ACC112 (cell line): ENCODE measurements around the gene LRRC52.

ENCODE experiments used
- H2AFZ ChIP-seq: fragments of 200-600 bp; sonication (generic); one replicate; pipeline ENCODE4 v1.6.0; 2017; ENCODE audit warnings: antibody characterized with exemption, low read length; ENCODE audit not compliant: unreplicated experiment
- H3K27ac ChIP-seq: fragments of 200-600 bp; sonication (generic); 2 replicates; pipeline ENCODE4 v1.5.1; 2014; ENCODE audit warnings: low read depth, mild to moderate bottlenecking, antibody characterized with exemption, low read length, moderate library complexity
- H3K27me3 ChIP-seq: fragments of 200-600 bp; sonication (generic); 2 replicates; pipeline ENCODE4 v1.6.1; 2014; ENCODE audit warnings: mild to moderate bottlenecking, antibody characterized with exemption, low read length, moderate library complexity, mixed read lengths; ENCODE audit not compliant: insufficient read depth
- H3K36me3 ChIP-seq: fragments of 200-600 bp; sonication (generic); 2 replicates; pipeline ENCODE4 v1.6.1; 2016; ENCODE audit warnings: mild to moderate bottlenecking, antibody characterized with exemption, low read length, moderate library complexity, mixed read lengths; ENCODE audit not compliant: insufficient read depth
- H3K4me1 ChIP-seq: fragments of 200-600 bp; sonication (generic); one replicate; pipeline ENCODE4 v1.6.1; 2016; ENCODE audit warnings: low read length, mixed read lengths; ENCODE audit not compliant: insufficient read depth, unreplicated experiment, control insufficient read depth
- H3K4me3 ChIP-seq: fragments of 200-600 bp; sonication (generic); 2 replicates; pipeline ENCODE4 v1.5.1; 2014; ENCODE audit warnings: mild to moderate bottlenecking, low read depth, low read length
- H3K79me2 ChIP-seq: fragments of 200-600 bp; sonication (generic); one replicate; pipeline ENCODE4 v1.6.0; 2016; ENCODE audit warnings: low read length; ENCODE audit not compliant: control insufficient read depth, unreplicated experiment, insufficient read depth

Gene LRRC52

DNA sequence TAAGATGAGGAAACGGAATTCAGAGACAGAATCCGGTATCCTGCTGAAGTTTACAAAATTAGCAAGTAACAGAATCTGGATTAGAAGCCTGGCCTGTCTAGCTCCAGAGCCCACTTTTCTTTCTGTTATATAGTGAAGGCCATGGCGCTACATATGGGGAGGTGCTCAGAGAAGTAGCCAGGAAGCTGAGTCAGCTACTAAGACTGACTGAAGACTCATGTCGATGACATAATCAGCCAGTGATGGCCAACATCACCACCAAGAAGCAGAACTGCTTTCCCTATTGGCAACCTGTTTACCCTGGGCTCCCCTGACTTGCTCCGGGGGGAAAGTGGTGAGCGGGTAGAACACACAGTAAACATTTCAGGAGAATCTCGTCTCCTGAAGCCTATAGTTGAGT lies 18.8 kb downstream of the LRRC52 start:
- no peaks in the 10 kb centered on the region for H3K4me1 ChIP-seq
- H2AFZ ChIP-seq, result no peak overlapping the region
- no peak overlapping the region for H3K4me3 ChIP-seq
- no peak overlapping the region for H3K27ac ChIP-seq
- no peaks in the 10 kb centered on the region for H3K79me2 ChIP-seq
- H3K36me3 ChIP-seq, result no peaks in the 10 kb centered on the region
- H3K27me3 ChIP-seq, result peaks cover 59% of the 10 kb centered on the region

DNA sequence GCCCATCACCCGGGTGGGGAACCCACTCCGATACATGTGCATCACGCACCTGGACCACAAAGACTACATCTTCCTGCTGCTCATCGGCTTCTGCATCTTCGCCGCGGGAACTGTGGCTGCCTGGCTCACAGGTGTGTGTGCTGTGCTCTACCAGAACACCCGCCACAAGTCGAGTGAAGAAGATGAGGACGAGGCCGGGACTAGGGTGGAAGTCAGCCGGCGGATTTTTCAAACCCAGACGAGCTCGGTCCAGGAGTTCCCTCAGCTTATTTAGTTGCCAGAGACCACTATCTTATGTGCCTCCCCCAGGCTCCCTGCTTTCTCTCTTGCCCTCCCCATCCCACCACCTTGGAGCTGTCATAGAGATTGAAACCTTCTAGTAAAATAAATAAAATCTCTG lies 19.8 kb downstream of the LRRC52 start:
- Histone ChIP-seq H3K4me1 (no peaks in the 10 kb centered on the region), H3K27ac (no peak overlapping the region), H3K27me3 (peaks cover 69% of the 10 kb centered on the region), H3K4me3 (no peak overlapping the region), H2AFZ (no peak overlapping the region), H3K79me2 (no peaks in the 10 kb centered on the region), H3K36me3 (no peaks in the 10 kb centered on the region)

DNA sequence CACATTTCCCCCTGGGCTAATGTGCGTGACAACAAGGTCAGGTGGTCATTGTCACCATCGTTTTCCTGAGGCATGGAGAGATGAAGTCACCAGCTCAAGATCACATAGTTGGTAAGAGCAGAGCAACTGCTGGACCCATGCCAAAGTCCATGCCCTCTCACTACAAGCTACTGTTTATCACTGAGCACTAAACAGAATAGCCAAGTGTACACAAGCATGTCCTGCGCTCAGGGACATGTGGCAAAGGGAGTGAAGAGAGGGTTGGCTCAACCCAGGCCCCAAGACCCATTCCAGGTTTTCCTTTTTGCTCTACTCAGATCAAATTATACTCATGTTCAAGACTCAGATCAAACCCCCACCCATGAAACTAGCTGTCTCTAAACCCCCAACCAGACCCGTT lies 20.8 kb downstream of the LRRC52 start:
- Histone ChIP-seq H3K79me2 (no peaks in the 10 kb centered on the region), H2AFZ (no peak overlapping the region), H3K4me3 (no peak overlapping the region), H3K27ac (no peak overlapping the region), H3K4me1 (no peaks in the 10 kb centered on the region), H3K27me3 (peaks cover 68% of the 10 kb centered on the region), H3K36me3 (no peaks in the 10 kb centered on the region)

DNA sequence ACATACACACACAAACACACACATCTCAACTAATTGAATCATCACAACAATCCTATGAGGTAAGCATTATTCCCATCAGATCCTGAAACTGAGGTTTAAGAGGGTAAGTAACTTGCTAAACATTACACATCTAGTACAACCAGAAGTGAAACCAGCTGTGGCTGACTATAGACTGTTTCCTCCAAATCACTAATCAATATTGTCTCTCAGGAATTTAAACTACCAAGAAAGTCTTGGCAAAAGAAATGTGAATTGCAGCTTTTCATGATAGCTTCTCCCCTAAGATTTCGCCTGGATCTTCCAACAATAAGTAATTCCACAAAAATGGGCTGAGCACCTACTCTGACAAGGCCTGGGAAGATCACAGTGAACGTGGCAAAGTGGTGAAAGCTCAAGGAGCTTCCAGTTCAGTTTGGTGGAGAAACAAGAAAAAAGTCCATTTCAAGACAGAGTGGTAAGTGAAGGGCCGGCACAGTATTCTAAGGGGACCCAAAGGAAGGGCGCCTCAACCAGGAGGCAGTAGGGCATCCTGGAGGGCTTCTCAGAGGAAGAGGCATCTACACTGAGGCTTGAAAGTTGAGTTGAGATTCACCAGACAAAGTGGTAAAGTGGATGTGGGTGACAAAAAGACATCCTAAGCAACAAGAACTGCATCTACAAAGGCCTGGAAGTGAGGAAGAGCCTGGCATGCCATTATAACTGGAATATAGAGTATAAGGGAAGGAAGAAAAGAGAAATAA lies 22.1 kb downstream of the LRRC52 start:
- no peak overlapping the region for H3K27ac ChIP-seq
- H3K36me3 ChIP-seq, result no peaks in the 10 kb centered on the region
- H3K79me2 ChIP-seq, result no peaks in the 10 kb centered on the region
- no peak overlapping the region for H3K4me3 ChIP-seq
- H3K4me1 ChIP-seq, result no peaks in the 10 kb centered on the region
- no peak overlapping the region for H2AFZ ChIP-seq
- peaks cover 69% of the 10 kb centered on the region for H3K27me3 ChIP-seq

DNA sequence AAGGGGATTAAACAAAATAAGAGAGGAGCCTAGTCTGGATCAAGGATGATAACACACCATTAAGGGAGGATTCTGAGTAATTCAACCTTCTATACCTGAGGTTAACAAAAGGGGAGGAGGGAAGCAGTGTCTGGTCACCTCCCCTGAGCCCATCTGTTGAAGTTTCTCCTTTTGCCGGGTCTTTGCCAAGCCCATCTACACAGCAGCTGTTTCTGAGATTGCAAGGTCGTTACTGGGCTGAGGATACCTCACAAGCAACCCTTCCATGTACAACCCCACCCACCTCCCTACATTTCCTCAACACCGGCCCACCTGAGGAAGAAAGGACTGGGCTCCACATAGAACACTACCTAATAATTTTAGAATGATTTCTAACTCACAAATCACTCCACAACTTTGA lies 26.3 kb downstream of the LRRC52 start:
- H3K79me2 ChIP-seq, result no peaks in the 10 kb centered on the region
- H3K27ac ChIP-seq, result no peak overlapping the region
- H2AFZ ChIP-seq, result no peak overlapping the region
- H3K4me3 ChIP-seq, result no peak overlapping the region
- H3K36me3 ChIP-seq, result no peaks in the 10 kb centered on the region
- H3K27me3 ChIP-seq, result peaks cover 87% of the 10 kb centered on the region
- no peaks in the 10 kb centered on the region for H3K4me1 ChIP-seq

DNA sequence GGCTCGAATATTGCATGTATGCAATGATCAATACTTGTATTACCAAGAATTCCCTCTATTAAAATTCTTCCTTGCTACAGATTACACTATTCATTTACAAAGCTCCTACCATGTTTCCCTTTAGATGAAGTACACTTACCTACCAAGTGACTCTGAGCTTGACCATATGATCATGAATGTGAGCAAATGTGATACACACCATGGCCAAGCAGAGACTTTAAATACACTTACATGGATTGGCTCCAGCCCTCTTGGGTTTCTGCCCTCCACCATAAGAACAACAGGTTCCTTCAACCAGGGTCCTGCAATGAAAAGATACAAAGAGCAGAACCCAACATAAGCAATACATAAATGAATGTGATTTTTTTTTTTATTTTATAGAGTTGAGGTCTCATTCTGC lies 30.0 kb downstream of the LRRC52 start:
- Histone ChIP-seq H3K27me3 (peaks cover 78% of the 10 kb centered on the region), H2AFZ (no peak overlapping the region), H3K4me3 (no peak overlapping the region), H3K27ac (no peak overlapping the region), H3K4me1 (no peaks in the 10 kb centered on the region), H3K36me3 (no peaks in the 10 kb centered on the region), H3K79me2 (no peaks in the 10 kb centered on the region)

DNA sequence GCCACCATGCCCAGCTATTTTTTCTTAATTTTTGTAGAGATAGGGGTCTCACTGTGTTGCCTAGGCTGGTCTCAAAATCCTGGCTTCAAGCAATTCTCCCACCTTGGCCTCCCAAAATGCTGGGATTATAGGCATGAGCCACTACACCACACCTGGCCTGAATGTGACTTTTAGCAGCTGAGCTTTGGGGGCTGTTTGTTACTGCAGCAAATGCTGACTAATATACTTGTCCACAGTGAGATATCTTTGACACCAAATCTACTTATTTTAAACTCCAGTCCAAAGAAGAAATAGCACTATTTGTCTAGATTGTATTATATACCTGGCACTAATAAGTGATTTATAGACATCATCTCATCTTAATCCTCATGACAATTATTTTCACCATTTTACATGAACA lies 30.5 kb downstream of the LRRC52 start:
- Histone ChIP-seq H3K4me3 (no peak overlapping the region), H3K36me3 (no peaks in the 10 kb centered on the region), H3K27ac (no peak overlapping the region), H3K79me2 (no peaks in the 10 kb centered on the region), H2AFZ (no peak overlapping the region), H3K27me3 (peaks cover 78% of the 10 kb centered on the region), H3K4me1 (no peaks in the 10 kb centered on the region)

DNA sequence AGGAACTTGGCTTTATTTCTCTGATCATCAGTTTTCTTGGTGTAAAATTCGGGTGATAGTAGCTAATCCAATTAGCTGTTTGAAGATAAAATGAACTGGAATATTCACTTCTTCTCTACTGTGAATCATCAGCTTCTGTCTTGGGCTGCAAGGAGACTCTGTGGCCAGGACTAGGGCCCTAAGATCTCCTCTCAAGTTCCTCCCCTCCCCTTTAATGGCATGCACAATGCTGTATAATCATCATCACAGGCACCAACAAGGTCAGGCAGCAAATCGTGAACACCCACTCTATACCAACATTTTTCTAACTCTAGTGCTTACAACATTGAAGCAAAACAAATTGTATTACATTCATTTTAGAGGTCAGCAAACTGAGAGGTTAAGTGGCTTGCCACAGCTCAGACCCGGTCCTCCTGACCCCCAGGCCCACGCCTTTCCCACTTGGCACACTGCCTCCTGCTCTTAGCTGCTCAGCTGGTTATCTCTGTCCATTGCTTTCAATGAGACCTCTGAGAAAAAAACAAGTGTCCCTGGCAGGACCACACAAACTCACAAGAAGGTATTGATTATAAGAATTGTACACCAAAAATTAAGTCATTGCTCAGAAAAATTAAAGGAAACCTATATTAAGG lies 31.8 kb downstream of the LRRC52 start:
- peaks cover 68% of the 10 kb centered on the region for H3K27me3 ChIP-seq
- H3K36me3 ChIP-seq, result no peaks in the 10 kb centered on the region
- H3K4me3 ChIP-seq, result no peak overlapping the region
- no peaks in the 10 kb centered on the region for H3K79me2 ChIP-seq
- no peaks in the 10 kb centered on the region for H3K4me1 ChIP-seq
- no peak overlapping the region for H3K27ac ChIP-seq
- H2AFZ ChIP-seq, result no peak overlapping the region

DNA sequence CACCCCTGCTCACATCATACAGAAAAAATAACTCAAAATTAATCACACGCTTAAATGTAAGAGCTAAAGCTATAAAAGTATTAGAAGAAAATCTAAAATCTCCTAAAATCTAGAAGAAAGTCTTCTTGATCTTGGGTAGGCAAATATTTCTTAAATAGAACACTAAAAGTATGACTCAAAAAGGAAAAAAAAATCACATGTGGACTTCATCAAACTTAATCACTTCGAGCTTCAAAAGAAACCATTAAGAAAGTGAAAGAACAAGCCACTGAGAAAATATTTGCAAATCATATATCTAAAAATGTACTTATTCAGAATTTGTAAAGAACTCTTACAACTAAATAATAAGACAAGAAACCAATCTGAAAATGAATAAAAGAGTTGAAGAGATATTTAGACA lies 32.7 kb downstream of the LRRC52 start:
- Histone ChIP-seq H3K27ac (no peak overlapping the region), H3K4me3 (no peak overlapping the region), H3K36me3 (no peaks in the 10 kb centered on the region), H3K27me3 (peaks cover 61% of the 10 kb centered on the region), H3K4me1 (no peaks in the 10 kb centered on the region), H3K79me2 (no peaks in the 10 kb centered on the region), H2AFZ (no peak overlapping the region)

DNA sequence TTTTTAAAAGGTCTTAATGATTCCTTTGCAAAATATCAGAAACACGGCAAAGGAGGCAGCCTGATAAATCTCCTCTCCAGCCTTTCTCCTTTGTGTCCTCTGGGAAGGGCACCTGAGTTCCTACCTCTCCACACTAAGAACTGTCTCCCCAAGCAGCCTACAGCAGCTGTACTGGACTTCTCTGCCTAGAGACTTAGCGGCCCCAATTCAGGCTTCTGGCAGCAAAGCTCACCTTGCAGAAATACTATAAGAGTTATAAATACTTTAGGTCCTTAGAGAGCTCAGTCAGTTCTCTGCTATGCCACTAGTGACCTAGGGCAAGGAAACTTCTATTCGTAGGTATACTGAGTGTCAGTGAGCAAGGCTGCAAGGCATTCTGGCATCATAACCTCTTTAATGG lies 33.9 kb downstream of the LRRC52 start:
- Histone ChIP-seq H3K4me3 (no peak overlapping the region), H2AFZ (no peak overlapping the region), H3K27me3 (peaks cover 49% of the 10 kb centered on the region), H3K36me3 (no peaks in the 10 kb centered on the region), H3K79me2 (no peaks in the 10 kb centered on the region), H3K4me1 (no peaks in the 10 kb centered on the region), H3K27ac (no peak overlapping the region)
